Tibial nerve (tissue), 4 donors: ENCODE measurements around the gene C12orf50. TPM values are rescaled to one million over a fixed set of nuclear protein-coding genes. Genes with fewer than 3 reads are reported as not detected.

ENCODE experiments used
- DNase-seq, 2 donors: peaks; one replicate each; pipeline ENCODE4 v3.0.0-alpha.2; 2019; ENCODE audit warnings: low spot score in 2 of 2
- H3K27ac ChIP-seq, 4 donors: fragments of 200-600 bp; sonication (generic) in 3 of 4; one replicate each; pipeline ENCODE4 v1.5.1; 2017 to 2019; ENCODE audit warnings: mild to moderate bottlenecking in 1 of 4
- H3K27me3 ChIP-seq, 2 donors: fragments of 200-600 bp; sonication (generic) in 1 of 2; one replicate each; pipeline versions ENCODE4 v1.5.1 to v1.6.0; 2017 to 2019
- H3K36me3 ChIP-seq, 3 donors: fragments of 200-600 bp; sonication (generic); one replicate each; pipeline ENCODE4 v1.5.1; 2018 to 2019
- H3K4me1 ChIP-seq, 4 donors: fragments of 200-600 bp; sonication (generic) in 3 of 4; one replicate each; pipeline ENCODE4 v1.5.1; 2017 to 2019
- H3K4me3 ChIP-seq, 4 donors: fragments of 200-600 bp; sonication (generic) in 3 of 4; one replicate each; pipeline ENCODE4 v1.5.1; 2017 to 2019; ENCODE audit warnings: mild to moderate bottlenecking in 1 of 4, moderate library complexity in 1 of 4
- H3K9me3 ChIP-seq, 4 donors: fragments of 200-600 bp; sonication (generic) in 3 of 4; one replicate each; pipeline ENCODE4 v1.5.1; 2017 to 2019
- CTCF ChIP-seq, 5 experiments: fragments of 200-600 bp in 3 of 5; fragments of 450-650 bp in 2 of 5; sonication (generic) in 3 of 5; IDR thresholded peaks; one replicate each; pipeline ENCODE4 v1.5.1; 2016 to 2019; ENCODE audit warnings: antibody characterized with exemption in 5 of 5, mild to moderate bottlenecking in 3 of 5, moderate library complexity in 2 of 5
- EP300 ChIP-seq, 2 donors: sonication (generic); formaldehyde crosslinking; IDR thresholded peaks; one replicate each; pipeline ENCODE4 v1.6.1; 2017; ENCODE audit warnings: antibody characterized with exemption in 2 of 2, mild to moderate bottlenecking in 1 of 2
- POLR2A ChIP-seq, 2 donors: fragments of 450-650 bp; IDR thresholded peaks; one replicate each; pipeline ENCODE4 v1.6.1; 2017; ENCODE audit warnings: antibody characterized with exemption in 2 of 2, mild to moderate bottlenecking in 2 of 2, moderate library complexity in 2 of 2
- WGBS, 2 donors: methylation state at CpG; one replicate each; pipeline ENCODE4 v1.1.5; 2018; 5-methylcytosine and 5-hydroxymethylcytosine counted together
- total RNA-seq, 4 donors: library from RNA; depleted of rRNA; stranded (reverse); fragments of >200 nt; gene quantifications; one replicate each; pipeline ENCODE4 v1.1.0, GENCODE V29; 2016

Gene C12orf50
- total RNA-seq, 4 donors from 2014 or later = 0.66 TPM; not detected in 3

- Histone ChIP-seq H3K4me1 (no peaks in the 10 kb centered on the region), H3K36me3 (no peaks in the 10 kb centered on the region), H3K9me3 (peaks cover 0 to 15% (median 0%) of the 10 kb centered on the region in 4 donors), H3K27me3 (no peaks in the 10 kb centered on the region), H3K4me3 (no peak overlapping the region), H3K27ac (no peak overlapping the region)
- TF ChIP-seq EP300 (IDR thresholded peaks at IDR 0.05) (no peak), CTCF (IDR thresholded peaks at IDR 0.05) (no peak), POLR2A (IDR thresholded peaks at IDR 0.05) (no peak)
- WGBS, 2 donors = 81 to 88% methylated on average over 3 of the region's 3 CpGs
- DNase-seq = no peak
These were observed 11.2 kb downstream of the C12orf50 start for GRCh38 chr12:88017964-88018363.

- H3K36me3 ChIP-seq = no peaks in the 10 kb centered on the region
- TF ChIP-seq CTCF (IDR thresholded peaks at IDR 0.05) (no peak), POLR2A (IDR thresholded peaks at IDR 0.05) (no peak), EP300 (IDR thresholded peaks at IDR 0.05) (no peak)
- no peak overlapping the region for H3K4me3 ChIP-seq
- WGBS, 2 donors = 31 to 39% methylated on average over 1 of the region's 1 CpG
- DNase-seq = no peak
- peaks cover 0 to 15% (median 0%) of the 10 kb centered on the region in 4 donors for H3K9me3 ChIP-seq
- H3K4me1 ChIP-seq = no peaks in the 10 kb centered on the region
- H3K27me3 ChIP-seq = no peaks in the 10 kb centered on the region
- H3K27ac ChIP-seq = no peak overlapping the region
These were observed 13.4 kb downstream of the C12orf50 start for GRCh38 chr12:88015825-88016224.

- no peak overlapping the region for H3K4me3 ChIP-seq
- TF ChIP-seq CTCF (IDR thresholded peaks at IDR 0.05) (no peak), EP300 (IDR thresholded peaks at IDR 0.05) (no peak), POLR2A (IDR thresholded peaks at IDR 0.05) (no peak)
- WGBS, 2 donors = 60% methylated on average over 5 of the region's 5 CpGs
These were observed 17.4 kb downstream of the C12orf50 start for GRCh38 chr12:88011755-88012154.

GRCh38 chr12:88006351-88006750 lies 22.9 kb downstream of the C12orf50 start:
- no peak for TF ChIP-seq CTCF (IDR thresholded peaks at IDR 0.05)
- TF ChIP-seq EP300 (IDR thresholded peaks at IDR 0.05) = no peak
- TF ChIP-seq POLR2A (IDR thresholded peaks at IDR 0.05) = no peak
- WGBS, 2 donors = 81 to 84% methylated on average over 4 of the region's 4 CpGs

More at GRCh38 chr12:88011755-88012154, 17.4 kb downstream of the C12orf50 start:
- H3K9me3 ChIP-seq = no peaks in the 10 kb centered on the region
- no peak for DNase-seq
- no peaks in the 10 kb centered on the region for H3K4me1 ChIP-seq
- H3K36me3 ChIP-seq = no peaks in the 10 kb centered on the region
- no peaks in the 10 kb centered on the region for H3K27me3 ChIP-seq
- H3K27ac ChIP-seq = no peak overlapping the region

GRCh38 chr12:88001327-88001726 lies 27.9 kb downstream of the C12orf50 start:
- TF ChIP-seq EP300 (IDR thresholded peaks at IDR 0.05) (no peak), POLR2A (IDR thresholded peaks at IDR 0.05) (no peak), CTCF (IDR thresholded peaks at IDR 0.05) (no peak)
- DNase-seq = no peak
- Histone ChIP-seq H3K27me3 (no peaks in the 10 kb centered on the region), H3K9me3 (peaks cover 0 to 5% (median 1%) of the 10 kb centered on the region in 4 donors), H3K4me3 (no peak overlapping the region), H3K4me1 (no peaks in the 10 kb centered on the region), H3K27ac (no peak overlapping the region), H3K36me3 (no peaks in the 10 kb centered on the region)
- WGBS, 2 donors = 87 to 93% methylated on average over 2 of the region's 2 CpGs

More at GRCh38 chr12:88006351-88006750, 22.9 kb downstream of the C12orf50 start:
- Histone ChIP-seq H3K27ac (no peak overlapping the region), H3K9me3 (peaks cover 0 to 5% (median 1%) of the 10 kb centered on the region in 4 donors), H3K27me3 (no peaks in the 10 kb centered on the region), H3K4me3 (no peak overlapping the region), H3K36me3 (no peaks in the 10 kb centered on the region), H3K4me1 (no peaks in the 10 kb centered on the region)
- DNase-seq = no peak
